ENCODE data around the gene MRPL3. TPM values are rescaled to one million over a fixed set of nuclear protein-coding genes. Genes with fewer than 3 reads are reported as not detected.

MRPL3 gene
- total RNA-seq, 2 donors from 2014 or later = 110 to 119 TPM

DNA sequence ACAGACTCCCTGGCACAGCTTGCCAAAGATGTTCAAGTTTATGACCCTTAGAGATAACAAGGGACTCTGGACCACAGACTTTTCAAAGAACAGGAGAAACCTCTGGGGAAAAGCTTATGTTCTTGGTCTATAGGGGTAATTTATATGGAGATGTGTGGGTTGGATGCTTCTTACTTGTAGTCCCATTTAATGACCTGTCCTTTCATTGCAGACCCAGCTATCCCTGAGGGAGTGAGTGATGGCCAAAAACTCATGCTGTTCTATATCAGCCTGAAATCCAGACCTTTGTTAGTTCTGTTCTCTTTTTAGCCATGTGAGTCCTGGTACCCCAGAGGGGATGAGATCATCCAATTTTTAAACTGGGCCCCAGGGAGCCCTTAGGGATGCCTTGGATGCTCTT lies 43.7 kb upstream of the MRPL3 start:
- Histone ChIP-seq H3K9ac (ENCODE audit: extremely low read depth, low read length, poor library complexity, severe bottlenecking) (no peak overlapping the region), H3K4me1 (ENCODE audit: control insufficient read depth, insufficient read depth, low read length) (peaks cover 3% of the 10 kb centered on the region), H3K27me3 (ENCODE audit: control insufficient read depth, insufficient read depth, low read length, poor library complexity, severe bottlenecking) (no peaks in the 10 kb centered on the region), H3K4me3 (ENCODE audit: low read length) (no peak overlapping the region), H3K9me3 (ENCODE audit: control insufficient read depth, low read length) (no peaks in the 10 kb centered on the region), H3K36me3 (ENCODE audit: control insufficient read depth, insufficient read depth, low read length) (no peaks in the 10 kb centered on the region), H3K27ac (ENCODE audit: low read depth, low read length) (no peak overlapping the region)
- H3K4me3 Mint-ChIP-seq = no peak overlapping the region
- DNase-seq = no peak
- no peaks in the 10 kb centered on the region for H3K36me3 Mint-ChIP-seq (ENCODE audit: low read depth)
- no peak for TF ChIP-seq CTCF (conservative IDR thresholded peaks at IDR 0.05)
- H3K27me3 Mint-ChIP-seq (ENCODE audit: insufficient read depth) = no peaks in the 10 kb centered on the region
- no peak overlapping the region for H3K27ac Mint-ChIP-seq
- no peaks in the 10 kb centered on the region for H3K9me3 Mint-ChIP-seq
- peaks cover 2% of the 10 kb centered on the region for H3K4me1 Mint-ChIP-seq

- no peaks in the 10 kb centered on the region for H3K27me3 Mint-ChIP-seq (ENCODE audit: insufficient read depth)
- H3K9me3 Mint-ChIP-seq = no peaks in the 10 kb centered on the region
- H3K27ac Mint-ChIP-seq = no peak overlapping the region
These were observed 41.8 kb upstream of the MRPL3 start for GRCh38 chr3:131544557-131544956.

GRCh38 chr3:131543714-131544113 lies 40.9 kb upstream of the MRPL3 start:
- H3K36me3 ChIP-seq (ENCODE audit: control insufficient read depth, insufficient read depth, low read length) = no peaks in the 10 kb centered on the region
- no peak for DNase-seq
- Mint-ChIP-seq H3K27me3 (ENCODE audit: insufficient read depth) (no peaks in the 10 kb centered on the region), H3K4me1 (peaks cover 2% of the 10 kb centered on the region), H3K36me3 (ENCODE audit: low read depth) (no peaks in the 10 kb centered on the region), H3K9me3 (peaks cover under 1% of the 10 kb centered on the region), H3K27ac (no peak overlapping the region), H3K4me3 (no peak overlapping the region)
- H3K4me1 ChIP-seq (ENCODE audit: control insufficient read depth, insufficient read depth, low read length) = no peaks in the 10 kb centered on the region
- no peak overlapping the region for H3K9ac ChIP-seq (ENCODE audit: extremely low read depth, low read length, poor library complexity, severe bottlenecking)
- H3K27ac ChIP-seq (ENCODE audit: low read depth, low read length) = no peak overlapping the region
- H3K9me3 ChIP-seq (ENCODE audit: control insufficient read depth, low read length) = no peaks in the 10 kb centered on the region
- TF ChIP-seq CTCF (conservative IDR thresholded peaks at IDR 0.05) = no peak
- no peaks in the 10 kb centered on the region for H3K27me3 ChIP-seq (ENCODE audit: control insufficient read depth, insufficient read depth, low read length, poor library complexity, severe bottlenecking)
- no peak overlapping the region for H3K4me3 ChIP-seq (ENCODE audit: low read length)

More at GRCh38 chr3:131544557-131544956, 41.8 kb upstream of the MRPL3 start:
- Mint-ChIP-seq H3K4me3 (no peak overlapping the region), H3K4me1 (peaks cover 2% of the 10 kb centered on the region), H3K36me3 (ENCODE audit: low read depth) (no peaks in the 10 kb centered on the region)
- no peak overlapping the region for H3K4me3 ChIP-seq (ENCODE audit: low read length)
- H3K36me3 ChIP-seq (ENCODE audit: control insufficient read depth, insufficient read depth, low read length) = no peaks in the 10 kb centered on the region
- H3K9me3 ChIP-seq (ENCODE audit: control insufficient read depth, low read length) = no peaks in the 10 kb centered on the region
- TF ChIP-seq CTCF (conservative IDR thresholded peaks at IDR 0.05) = no peak
- H3K27ac ChIP-seq (ENCODE audit: low read depth, low read length) = no peak overlapping the region
- WGBS, 2 experiments (ENCODE audit: insufficient coverage in 1 of 2, insufficient read length in 1 of 2) = 88 to 90% methylated on average over 1 to 2 of the region's 2 CpGs
- no peaks in the 10 kb centered on the region for H3K27me3 ChIP-seq (ENCODE audit: control insufficient read depth, insufficient read depth, low read length, poor library complexity, severe bottlenecking)
- no peaks in the 10 kb centered on the region for H3K4me1 ChIP-seq (ENCODE audit: control insufficient read depth, insufficient read depth, low read length)
- no peak for DNase-seq
- H3K9ac ChIP-seq (ENCODE audit: extremely low read depth, low read length, poor library complexity, severe bottlenecking) = no peak overlapping the region

Measured in endodermal cell (in vitro differentiated cells).